WERI-Rb-1 (cell line): ENCODE measurements around the gene FBXW11.

Experiments
- DNase-seq: peaks from one replicate; pipeline ENCODE4 v3.0.0-alpha.2; 2020
- H3K27ac ChIP-seq: fragments of 250-450 bp; sonication (Bioruptor Pico); 2 replicates; pipeline ENCODE4 v1.5.1; 2020; ENCODE audit warnings: mild to moderate bottlenecking, moderate library complexity
- H3K27me3 ChIP-seq: fragments of 250-450 bp; sonication (Bioruptor Pico); 2 replicates; pipeline ENCODE4 v1.5.1; 2021; ENCODE audit warnings: mild to moderate bottlenecking, low read depth, moderate library complexity; ENCODE audit not compliant: insufficient read depth, severe bottlenecking
- H3K36me3 ChIP-seq: fragments of 250-450 bp; sonication (Bioruptor Pico); 2 replicates; pipeline ENCODE4 v1.5.1; 2020; ENCODE audit warnings: mild to moderate bottlenecking, moderate library complexity
- H3K4me3 ChIP-seq: 2 replicates; pipeline ENCODE4 v1.5.1; 2011; ENCODE audit warnings: low read depth, mild to moderate bottlenecking, control low read depth, low read length
- H3K9me3 ChIP-seq: fragments of 250-450 bp; sonication (Bioruptor Pico); 2 replicates; pipeline ENCODE4 v1.5.1; 2021; ENCODE audit warnings: mild to moderate bottlenecking, moderate library complexity; ENCODE audit not compliant: severe bottlenecking
- TF ChIP-seq, protein P1 (sequence below): IDR thresholded peaks from 2 replicates; pipeline ENCODE4 v1.5.1; 2011; ENCODE audit warnings: low read depth, mild to moderate bottlenecking, control low read depth, inconsistent platforms, low read length

Gene FBXW11

DNA sequence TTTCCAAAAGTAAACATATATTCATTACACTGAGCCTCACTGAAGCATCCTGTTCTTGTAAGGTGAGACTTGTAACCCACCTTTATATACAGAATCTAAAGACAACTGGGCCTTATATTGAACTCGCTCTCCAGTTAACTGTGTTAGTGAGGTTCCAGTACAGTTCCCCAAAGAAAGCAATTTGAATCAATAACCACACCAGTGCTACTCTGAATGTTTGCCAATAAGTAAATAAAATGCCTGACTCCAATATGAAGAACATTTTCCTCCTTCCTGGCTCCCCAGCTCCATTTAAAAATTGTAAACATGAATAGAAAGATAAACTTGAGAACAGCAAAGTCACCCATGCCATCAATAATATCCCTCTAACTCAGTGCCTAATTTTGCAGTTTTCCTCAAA lies 50.1 kb downstream of the FBXW11 start:
- no peak overlapping the region for H3K27ac ChIP-seq
- no peaks in the 10 kb centered on the region for H3K27me3 ChIP-seq
- TF ChIP-seq, protein P1, sequence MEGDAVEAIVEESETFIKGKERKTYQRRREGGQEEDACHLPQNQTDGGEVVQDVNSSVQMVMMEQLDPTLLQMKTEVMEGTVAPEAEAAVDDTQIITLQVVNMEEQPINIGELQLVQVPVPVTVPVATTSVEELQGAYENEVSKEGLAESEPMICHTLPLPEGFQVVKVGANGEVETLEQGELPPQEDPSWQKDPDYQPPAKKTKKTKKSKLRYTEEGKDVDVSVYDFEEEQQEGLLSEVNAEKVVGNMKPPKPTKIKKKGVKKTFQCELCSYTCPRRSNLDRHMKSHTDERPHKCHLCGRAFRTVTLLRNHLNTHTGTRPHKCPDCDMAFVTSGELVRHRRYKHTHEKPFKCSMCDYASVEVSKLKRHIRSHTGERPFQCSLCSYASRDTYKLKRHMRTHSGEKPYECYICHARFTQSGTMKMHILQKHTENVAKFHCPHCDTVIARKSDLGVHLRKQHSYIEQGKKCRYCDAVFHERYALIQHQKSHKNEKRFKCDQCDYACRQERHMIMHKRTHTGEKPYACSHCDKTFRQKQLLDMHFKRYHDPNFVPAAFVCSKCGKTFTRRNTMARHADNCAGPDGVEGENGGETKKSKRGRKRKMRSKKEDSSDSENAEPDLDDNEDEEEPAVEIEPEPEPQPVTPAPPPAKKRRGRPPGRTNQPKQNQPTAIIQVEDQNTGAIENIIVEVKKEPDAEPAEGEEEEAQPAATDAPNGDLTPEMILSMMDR = no peak
- no peaks in the 10 kb centered on the region for H3K36me3 ChIP-seq
- H3K4me3 ChIP-seq = no peak overlapping the region
- DNase-seq = no peak
- H3K9me3 ChIP-seq = no peaks in the 10 kb centered on the region

GRCh38 chr5:171955761-171956160 lies 50.7 kb downstream of the FBXW11 start:
- H3K4me3 ChIP-seq = no peak overlapping the region
- no peaks in the 10 kb centered on the region for H3K36me3 ChIP-seq
- no peak for DNase-seq
- TF ChIP-seq, protein P1 = no peak
- H3K27me3 ChIP-seq = no peaks in the 10 kb centered on the region
- H3K27ac ChIP-seq = no peak overlapping the region
- no peaks in the 10 kb centered on the region for H3K9me3 ChIP-seq

DNA sequence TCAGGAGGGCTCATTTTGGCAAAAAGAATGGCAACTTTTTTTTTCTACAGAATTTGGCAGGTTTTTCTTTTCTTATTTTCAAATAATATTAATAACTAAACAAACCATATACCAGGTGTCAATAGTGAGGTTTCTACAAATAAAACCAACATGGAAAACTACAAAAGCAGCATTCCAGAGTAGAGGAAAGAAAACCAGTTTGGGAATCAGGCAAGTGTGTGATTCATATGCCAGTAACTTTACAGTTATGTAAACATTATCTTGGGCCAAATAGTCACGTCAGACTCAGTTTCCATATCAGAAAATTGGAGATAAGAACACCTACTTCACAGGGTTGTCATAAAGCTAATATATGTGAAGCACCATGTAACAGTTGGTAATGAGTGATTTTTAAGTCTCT lies 51.7 kb downstream of the FBXW11 start:
- no peak overlapping the region for H3K27ac ChIP-seq
- no peaks in the 10 kb centered on the region for H3K9me3 ChIP-seq
- TF ChIP-seq, protein P1 = no peak
- H3K27me3 ChIP-seq = no peaks in the 10 kb centered on the region
- H3K4me3 ChIP-seq = no peak overlapping the region
- H3K36me3 ChIP-seq = no peaks in the 10 kb centered on the region
- DNase-seq = no peak

DNA sequence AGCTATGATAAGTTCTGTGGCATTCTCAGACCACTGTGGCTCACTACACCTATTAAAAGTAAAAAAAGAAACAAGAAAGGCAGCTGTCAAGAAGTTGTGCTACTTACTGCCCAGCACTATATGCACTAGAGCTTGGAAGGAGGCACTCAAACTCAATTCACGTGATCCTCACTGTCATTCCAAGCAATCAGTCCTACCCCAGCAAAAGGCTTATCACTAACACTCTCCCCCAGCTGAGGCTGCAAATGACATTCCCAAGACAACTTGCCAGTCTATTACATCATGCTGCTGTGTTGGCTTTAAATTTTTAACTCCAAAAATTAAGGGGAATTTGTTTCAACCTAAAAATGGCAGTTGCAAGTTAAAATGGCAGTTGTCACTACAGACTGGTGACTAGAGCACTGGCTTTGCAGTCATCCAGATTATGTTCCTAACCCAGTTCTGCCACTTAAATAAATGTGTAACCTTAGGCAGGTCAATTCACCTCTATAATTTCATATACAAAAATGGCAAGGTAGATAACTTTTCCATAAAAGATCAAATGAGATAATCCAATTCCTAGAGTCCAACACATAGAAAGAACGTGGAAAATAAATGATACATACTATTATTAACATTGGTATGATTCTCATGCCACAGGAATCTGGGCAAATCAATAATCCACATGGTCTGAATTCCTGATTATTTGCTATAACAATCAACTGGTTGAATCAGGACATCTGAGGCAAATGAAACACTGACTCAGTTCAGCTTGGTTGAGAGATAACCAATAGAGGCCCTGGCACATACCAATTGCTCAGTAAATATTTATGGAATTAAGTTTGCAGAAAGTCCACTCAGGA lies 52.4 kb downstream of the FBXW11 start:
- no peaks in the 10 kb centered on the region for H3K9me3 ChIP-seq
- no peak for DNase-seq
- no peak overlapping the region for H3K27ac ChIP-seq
- H3K4me3 ChIP-seq = no peak overlapping the region
- H3K27me3 ChIP-seq = no peaks in the 10 kb centered on the region
- TF ChIP-seq, protein P1 = no peak
- H3K36me3 ChIP-seq = no peaks in the 10 kb centered on the region

DNA sequence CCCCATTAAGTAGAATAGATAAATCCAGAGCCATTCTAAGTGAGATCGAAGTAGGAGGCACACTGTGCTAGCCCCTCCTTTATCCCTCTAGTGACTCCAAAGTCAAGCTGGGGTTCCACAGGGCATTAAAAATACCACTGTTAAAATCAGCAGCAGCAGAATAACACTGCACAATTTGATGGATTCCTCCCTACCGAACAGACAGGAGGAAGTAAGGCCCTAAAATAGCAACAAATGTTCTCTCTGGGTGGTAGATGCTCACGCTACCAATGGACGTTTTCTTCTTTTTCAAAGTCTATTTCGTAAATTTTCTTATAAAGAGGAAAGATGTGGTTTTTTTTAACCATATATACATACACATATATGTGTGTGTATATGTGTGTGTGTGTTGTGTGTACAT lies 54.4 kb downstream of the FBXW11 start:
- Histone ChIP-seq H3K27me3 (no peaks in the 10 kb centered on the region), H3K9me3 (no peaks in the 10 kb centered on the region), H3K27ac (no peak overlapping the region), H3K4me3 (no peak overlapping the region), H3K36me3 (no peaks in the 10 kb centered on the region)
- TF ChIP-seq, protein P1 = no peak
- DNase-seq = no peak

DNA sequence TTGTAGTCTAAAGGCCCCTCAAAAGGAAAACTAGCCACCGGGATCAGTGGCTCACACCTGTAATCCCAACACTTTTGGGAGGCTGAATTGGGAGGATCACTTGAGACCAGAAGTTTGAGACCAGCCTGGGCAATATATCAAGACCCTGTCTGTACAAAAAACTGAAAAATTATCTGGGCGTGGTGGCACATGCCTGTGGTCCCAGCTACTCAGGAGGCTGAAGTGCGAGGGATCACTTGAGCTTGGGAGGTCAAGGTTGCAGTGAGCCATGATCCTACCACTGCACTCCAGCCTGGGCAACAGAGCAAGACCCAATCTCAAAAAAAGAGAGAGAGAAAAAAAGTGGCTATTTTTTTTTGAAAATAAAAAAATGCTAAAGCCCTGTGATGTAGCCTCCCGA lies 55.2 kb downstream of the FBXW11 start:
- Histone ChIP-seq H3K9me3 (no peaks in the 10 kb centered on the region), H3K27me3 (no peaks in the 10 kb centered on the region), H3K4me3 (no peak overlapping the region), H3K36me3 (no peaks in the 10 kb centered on the region), H3K27ac (no peak overlapping the region)
- TF ChIP-seq, protein P1 = no peak
- no peak for DNase-seq
